Heart left ventricle (tissue), 13 donors: Measurements from ENCODE around the gene CES1.
"Not testable (repeated sequence)": the region's sequence is repeated elsewhere in the genome, so short reads cannot be mapped to it uniquely, and the experiment has no call there.

Experiments
- CTCF ChIP-seq, 12 donors: fragments of 200-600 bp; sonication (generic) in 4 of 12; IDR thresholded peaks; one replicate each; pipeline versions ENCODE4 v1.5.0 to v1.8.0; 2018 to 2022; ENCODE audit warnings: antibody characterized with exemption in 12 of 12, mild to moderate bottlenecking in 5 of 12
- POLR2A ChIP-seq, 2 donors: fragments of 450-650 bp; IDR thresholded peaks; one replicate each; pipeline ENCODE4 v1.6.1; 2017; ENCODE audit warnings: antibody characterized with exemption in 2 of 2, mild to moderate bottlenecking in 2 of 2, moderate library complexity in 2 of 2
- donor health status: ischemic (EF 13 %, LVEDD 7.1; RV severe dilation, severe dysfunction).
- donor health status: DM: no; HTN: yes; CAD: no.
- donor health status: DM: no; HTN: no; CAD: no.
- donor health status: ischemic (EF 25% LVEDD 6.9; RV normal size, moderate dysfunction).
- donor health status: ischemic (EF 25% LVEDD 5.7; RV mildly dilated, moderate dysfunction).
- donor health status: ischemic (EF 35%, LVEDD 5.7; RV mildly dilated, moderate dysfunction).
- donor health status: nonischemic (EF 11% LVEDD 7.7; RV severe dilation, severe dysfunction).
- donor health status: DM: yes; HTN: yes; CAD: no.
- donor health status: PGD.
- donor health status: ischemic (EF 29% LVEDD 5.4; RV normal size, mild dysfunction).
- donor health status: nonischemic (EF 23%, LVEDD 6.1; RV moderate dilation, normal function).

- not testable (repeated sequence) for TF ChIP-seq POLR2A, CTCF (IDR thresholded peaks at IDR 0.05)
These were observed 73.0 kb downstream of the CES1 start for GRCh38 chr16:55759965-55760309.
